ENCODE results near the gene CCDC57.

GRCh38 chr17:82175201-82175600 is 37.4 kb downstream of the CCDC57 start:
- TF ChIP-seq CTCF (IDR thresholded peaks at IDR 0.05; ENCODE audit: low read depth, low read length, poor library complexity, severe bottlenecking) = no peak
- no peak for TF ChIP-seq EZH2phosphoT487 (IDR thresholded peaks at IDR 0.05; ENCODE audit: borderline replicate concordance, low read length)
